Measurements from ENCODE around the gene PHETA2.

Gene PHETA2

GRCh38 chr22:42064629-42065028, 9.4 kb upstream of the PHETA2 start:
- no peak overlapping the region for H3K4me3 ChIP-seq (ENCODE audit: low read length)
- DNase-seq (ENCODE audit: low read depth), result no peak
- TF ChIP-seq CTCF (conservative IDR thresholded peaks at IDR 0.05; ENCODE audit: low read length), result no peak

- no peak for DNase-seq (ENCODE audit: low read depth)
- TF ChIP-seq CTCF (conservative IDR thresholded peaks at IDR 0.05; ENCODE audit: low read length), result no peak
- H3K4me3 ChIP-seq (ENCODE audit: low read length), result no peak overlapping the region
Measured at GRCh38 chr22:42065438-42066125, 8.5 kb upstream of the PHETA2 start.

GRCh38 chr22:42066126-42066761, 7.8 kb upstream of the PHETA2 start:
- no peak for DNase-seq (ENCODE audit: low read depth)
- no peak overlapping the region for H3K4me3 ChIP-seq (ENCODE audit: low read length)
- TF ChIP-seq CTCF (conservative IDR thresholded peaks at IDR 0.05; ENCODE audit: low read length), result no peak

- no peak for TF ChIP-seq CTCF (conservative IDR thresholded peaks at IDR 0.05; ENCODE audit: low read length)
- no peak overlapping the region for H3K4me3 ChIP-seq (ENCODE audit: low read length)
- no peak for DNase-seq (ENCODE audit: low read depth)
Measured at GRCh38 chr22:42066937-42067336, 7.1 kb upstream of the PHETA2 start.

- H3K4me3 ChIP-seq (ENCODE audit: low read length), result no peak overlapping the region
Measured at GRCh38 chr22:42067671-42068251, 6.3 kb upstream of the PHETA2 start.

GRCh38 chr22:42068291-42068690, 5.8 kb upstream of the PHETA2 start:
- no peak overlapping the region for H3K4me3 ChIP-seq (ENCODE audit: low read length)
- DNase-seq (ENCODE audit: low read depth), result no peak
- TF ChIP-seq CTCF (conservative IDR thresholded peaks at IDR 0.05; ENCODE audit: low read length), result no peak

More at GRCh38 chr22:42067671-42068251, 6.3 kb upstream of the PHETA2 start:
- DNase-seq (ENCODE audit: low read depth), result no peak
- TF ChIP-seq CTCF (conservative IDR thresholded peaks at IDR 0.05; ENCODE audit: low read length), result no peak
